Mammary epithelial cell (primary cell): ENCODE measurements around the gene C2orf81.

Source experiments
- CTCF ChIP-seq, 2 donors: IDR thresholded peaks in 1 of 2; conservative IDR thresholded peaks in 1 of 2; 2 replicates each; pipeline ENCODE4 v1.5.1; 2011 to 2012; ENCODE audit warnings: inconsistent platforms in 2 of 2, low read length in 2 of 2, mild to moderate bottlenecking in 2 of 2, control low read depth in 1 of 2, low read depth in 1 of 2; ENCODE audit not compliant: insufficient read depth in 1 of 2; ENCODE audit errors: extremely low read depth in 1 of 2
- EZH2 ChIP-seq: IDR thresholded peaks from 2 replicates; pipeline ENCODE4 v1.6.1; 2012; ENCODE audit warnings: low read length, inconsistent platforms, borderline replicate concordance

- no peak for TF ChIP-seq CTCF (conservative IDR thresholded peaks at IDR 0.05 in 1 of 2, IDR thresholded peaks at IDR 0.05 in 1 of 2; ENCODE audit: extremely low read depth in 1 of 2, insufficient read depth in 1 of 2, low read depth in 1 of 2, low read length in 2 of 2)
- no peak for TF ChIP-seq EZH2
Measured at GRCh38 chr2:74417197-74417596, 4.2 kb downstream of the C2orf81 start.
